ENCODE measurements around the gene ALX1.
"Not testable (repeated sequence)": the region's sequence is repeated elsewhere in the genome, so short reads cannot be mapped to it uniquely, and the experiment has no call there.

ALX1 gene

GRCh38 chr12:85299053-85299452 is 19.0 kb downstream of the ALX1 start:
- no peak for DNase-seq

DNA sequence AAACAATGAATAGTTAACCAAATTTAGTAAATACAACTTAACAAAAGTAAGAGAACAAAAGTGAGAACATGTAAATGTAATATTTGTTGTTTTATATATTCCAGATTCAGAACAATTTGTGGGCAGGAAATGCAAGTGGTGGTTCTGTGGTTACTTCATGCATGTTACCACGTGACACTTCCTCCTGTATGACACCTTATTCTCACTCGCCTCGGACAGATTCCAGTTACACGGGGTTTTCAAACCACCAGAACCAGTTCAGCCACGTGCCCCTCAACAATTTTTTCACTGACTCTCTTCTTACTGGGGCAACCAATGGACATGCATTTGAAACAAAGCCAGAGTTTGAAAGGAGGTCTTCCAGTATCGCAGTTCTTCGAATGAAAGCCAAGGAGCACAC is 21.0 kb downstream of the ALX1 start:
- no peak for DNase-seq

DNA sequence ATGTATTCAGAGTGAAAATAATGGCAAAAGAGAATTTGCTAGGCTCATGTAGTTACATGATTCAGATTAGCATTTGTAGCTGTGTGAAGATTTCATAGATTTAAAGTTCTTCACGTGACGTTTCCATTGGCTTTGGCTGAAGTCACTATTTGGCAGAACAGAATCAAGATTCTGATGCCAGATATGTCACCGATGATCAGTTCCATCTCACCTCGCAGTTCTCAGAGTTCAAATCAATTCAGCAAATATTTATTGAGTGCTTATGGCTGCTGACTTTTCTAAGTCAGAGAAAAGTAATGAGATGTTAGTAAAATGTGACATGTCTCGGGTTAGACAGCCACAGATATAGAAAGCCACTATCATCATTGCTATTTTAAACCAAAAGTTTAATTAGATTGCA is 28.4 kb downstream of the ALX1 start:
- DNase-seq = no peak

GRCh38 chr12:85309125-85309566 is 29.1 kb downstream of the ALX1 start:
- DNase-seq = no peak

DNA sequence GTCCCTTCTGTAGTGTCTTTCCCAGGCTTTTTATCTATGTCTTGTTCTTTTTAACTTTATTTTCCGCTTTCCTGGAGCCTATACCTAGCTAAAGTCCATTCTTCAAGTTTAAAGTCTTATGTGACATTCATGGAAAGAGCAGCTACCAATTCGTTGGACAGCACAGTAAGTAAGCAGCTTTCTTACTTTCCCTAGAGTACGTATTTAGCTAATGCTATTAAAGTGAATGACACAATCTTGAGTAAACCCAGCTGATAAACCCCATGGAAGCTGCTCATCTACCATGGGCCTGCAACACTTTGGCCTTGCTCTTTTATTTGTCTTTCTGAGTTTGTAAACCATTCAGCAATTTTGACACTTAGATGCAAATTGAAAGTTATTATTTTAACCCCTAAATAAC is 30.0 kb downstream of the ALX1 start:
- DNase-seq = no peak

DNA sequence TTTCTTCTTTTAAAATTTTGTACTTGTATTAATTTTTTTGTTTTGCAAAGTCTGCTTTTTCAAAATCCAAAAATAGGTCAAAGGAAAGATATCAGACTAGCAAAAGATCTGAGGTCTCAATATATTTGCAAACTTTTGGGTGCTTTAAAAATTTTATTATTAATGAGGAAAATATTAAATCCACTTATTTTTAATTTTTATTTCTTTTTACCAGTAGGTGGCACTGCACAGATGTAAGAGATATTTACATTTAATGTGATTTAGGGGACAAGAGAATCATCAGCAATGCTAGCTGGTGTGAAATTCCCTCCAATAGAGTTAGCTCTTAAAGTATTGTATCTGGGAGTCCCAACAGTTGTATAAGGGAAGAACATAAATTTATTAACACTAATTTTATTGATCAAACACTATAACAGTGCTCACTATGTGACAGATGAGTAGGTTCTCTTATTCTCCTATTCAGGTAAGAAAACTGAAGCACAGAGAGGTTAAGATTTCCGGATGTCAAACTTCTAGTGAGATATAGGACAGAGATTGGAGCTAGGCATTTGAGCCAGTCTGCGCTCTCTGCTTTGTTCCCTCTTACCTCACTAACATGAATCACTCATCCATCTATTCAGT is 30.5 kb downstream of the ALX1 start:
- no peak for DNase-seq

DNA sequence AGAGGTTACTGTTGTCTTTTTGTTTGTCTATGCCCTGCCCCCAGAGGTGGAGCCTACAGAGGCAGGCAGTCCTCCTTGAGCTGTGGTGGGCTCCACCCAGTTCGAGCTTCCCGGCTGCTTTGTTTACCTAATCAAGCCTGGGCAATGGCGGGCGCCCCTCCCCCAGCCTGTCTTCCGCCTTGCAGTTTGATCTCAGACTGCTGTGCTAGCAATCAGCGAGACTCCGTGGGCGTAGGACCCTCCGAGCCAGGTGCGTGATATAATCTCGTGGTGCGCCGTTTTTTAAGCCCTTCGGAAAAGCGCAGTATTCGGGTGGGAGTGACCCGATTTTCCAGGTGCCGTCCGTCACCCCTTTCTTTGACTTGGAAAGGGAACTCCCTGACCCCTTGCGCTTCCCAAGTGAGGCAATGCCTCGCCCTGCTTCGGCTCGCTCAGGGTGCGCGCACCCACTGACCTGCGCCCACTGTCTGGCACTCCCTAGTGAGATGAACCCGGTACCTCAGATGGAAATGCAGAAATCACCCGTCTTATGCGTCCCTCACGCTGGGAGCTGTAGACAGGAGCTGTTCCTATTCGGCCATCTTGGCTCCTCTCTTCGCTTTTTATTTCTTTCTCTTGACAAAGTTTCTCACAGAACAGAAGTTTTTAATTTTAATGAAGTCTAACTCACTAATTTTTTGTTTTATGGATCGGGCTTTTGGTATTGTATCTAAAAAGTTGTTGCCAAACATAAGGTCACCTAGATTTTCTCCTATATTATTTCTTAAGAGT is 38.0 kb downstream of the ALX1 start:
- DNase-seq = not testable (repeated sequence)

DNA sequence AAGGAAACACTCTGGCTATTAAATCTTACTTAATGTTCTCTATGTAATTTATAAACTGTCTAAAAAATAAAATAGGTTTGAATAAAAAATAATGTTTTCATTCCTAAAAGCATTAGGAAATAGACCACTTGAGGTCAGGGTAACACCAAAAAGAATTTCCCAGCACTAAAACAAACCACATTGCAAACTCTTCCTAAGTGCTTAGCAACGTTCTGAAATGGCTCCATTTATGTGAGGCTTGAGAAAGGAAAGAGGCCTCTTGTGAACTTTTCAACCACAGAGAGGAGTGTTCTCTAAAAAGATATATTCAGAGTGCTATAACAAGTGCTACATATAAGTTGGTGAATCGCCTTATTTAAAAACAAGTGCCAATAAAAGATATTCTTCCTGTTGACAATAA is 42.7 kb downstream of the ALX1 start:
- DNase-seq = no peak

GRCh38 chr12:85325442-85325841 is 45.4 kb downstream of the ALX1 start:
- no peak for DNase-seq

- no peak for DNase-seq
Observed at GRCh38 chr12:85329913-85330312, 49.9 kb downstream of the ALX1 start.

- DNase-seq = no peak
Observed at GRCh38 chr12:85348779-85349178, 68.8 kb downstream of the ALX1 start.

- DNase-seq = no peak
Observed at GRCh38 chr12:85350356-85350755, 70.3 kb downstream of the ALX1 start.
